Naive thymus-derived CD8-positive, alpha-beta T cell (primary cell): ENCODE data around the gene PBX2. TPM values are rescaled to one million over a fixed set of nuclear protein-coding genes. Genes with fewer than 3 reads are reported as not detected.

Source experiments
- ATAC-seq, 2 donors: fragments of 150-1000 bp; cut with Tn5 transposase in 1 of 2; sonication (Bioruptor Pico), chemical (Tn5 transposase) in 1 of 2; 1 replicate in 1 of 2; 2 replicates in 1 of 2; pipeline ENCODE4 v1.10.0; 2021; ENCODE audit warnings: mild to moderate bottlenecking in 2 of 2, moderate library complexity in 2 of 2
- POLR2A ChIA-PET: fragments of 350-600 bp; sonication (Branson Sonifier 250); formaldehyde crosslinking; loops from one replicate; lab custom pipeline; 2021; ENCODE audit warnings: antibody characterized with exemption; lab: Charles Lee
- DNase-seq, 10 donors: peaks; one replicate each; pipeline versions ENCODE4 v3.0.0 to v3.0.0-alpha.2; 2020 to 2022
- H3K27ac Mint-ChIP-seq, 10 donors: one replicate each; pipeline ENCODE4 v1.8.0; 2020 to 2022; ENCODE audit warnings: mild to moderate bottlenecking in 10 of 10, mixed read lengths in 10 of 10, moderate library complexity in 4 of 10, inconsistent platforms in 1 of 10
- H3K27me3 Mint-ChIP-seq, 5 donors: one replicate each; pipeline ENCODE4 v1.8.0; 2021 to 2022; ENCODE audit warnings: mixed read lengths in 5 of 5
- H3K36me3 Mint-ChIP-seq, 3 donors: one replicate each; pipeline ENCODE4 v1.8.0; 2020 to 2022; ENCODE audit warnings: mixed read lengths in 3 of 3, mild to moderate bottlenecking in 2 of 3, inconsistent platforms in 1 of 3
- H3K4me1 Mint-ChIP-seq, 4 donors: one replicate each; pipeline ENCODE4 v1.8.0; 2021 to 2022; ENCODE audit warnings: mixed read lengths in 4 of 4
- H3K4me3 Mint-ChIP-seq, 10 donors: one replicate each; pipeline ENCODE4 v1.8.0; 2020 to 2022; ENCODE audit warnings: mild to moderate bottlenecking in 10 of 10, mixed read lengths in 10 of 10, moderate library complexity in 6 of 10, inconsistent platforms in 1 of 10
- H3K9me3 Mint-ChIP-seq, 9 donors: one replicate each; pipeline ENCODE4 v1.8.0; 2020 to 2022; ENCODE audit warnings: mixed read lengths in 9 of 9, mild to moderate bottlenecking in 3 of 9, inconsistent platforms in 1 of 9, moderate library complexity in 1 of 9
- microRNA-seq: library from miRNA; unstranded; fragments of <30 nt; microRNA quantifications from one replicate; pipeline ENCODE4 v1.2.0, GENCODE V29; 2022; ENCODE audit warnings: borderline microRNAs expressed
- polyA plus RNA-seq, 3 donors: library from polyadenylated mRNA; unstranded; fragments of 300-500 nt; fragmentation: Illumina TruSeq; gene quantifications; one replicate each; pipeline ENCODE4 v1.2.3, GENCODE V29; 2021
- total RNA-seq, 8 experiments: library from RNA in 2 of 8; stranded (reverse) in 2 of 8; gene quantifications; one replicate each; pipeline ENCODE4 v1.2.3 and lab custom pipeline; 2021 to 2026

Gene PBX2
- total and polyA plus RNA-seq, 5 experiments from 2014 or later, result 1.6 to 174 (median 2.2) TPM

DNA sequence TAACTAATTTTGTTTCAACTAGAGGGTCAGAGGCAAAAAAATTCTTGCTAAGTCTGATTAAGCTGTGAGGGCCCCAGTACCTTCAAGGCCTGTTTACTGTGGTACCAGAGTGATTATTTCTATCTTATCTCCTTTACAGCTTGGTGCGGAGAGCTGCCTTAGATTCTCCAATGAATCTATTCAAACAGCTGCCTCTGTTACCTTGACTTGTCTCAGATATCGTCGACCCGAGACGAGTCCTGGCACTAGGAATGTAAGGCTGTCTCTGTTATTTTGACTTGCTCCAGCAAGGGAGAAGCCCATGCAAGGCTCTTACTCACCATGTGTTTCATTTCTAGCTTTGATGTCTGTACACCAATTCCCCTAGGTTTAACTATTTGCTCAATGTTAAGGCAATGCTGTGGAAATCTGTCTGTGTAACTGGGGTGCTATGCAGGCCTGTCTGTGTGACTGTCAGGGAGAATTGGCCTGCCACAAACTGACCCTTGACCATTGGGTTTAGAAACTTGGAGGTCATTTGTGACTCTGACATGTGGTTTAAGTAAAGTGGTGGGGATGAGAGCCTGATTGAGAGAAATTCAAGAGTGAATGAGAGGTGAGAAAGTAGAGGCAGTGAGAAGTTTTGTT is 49.5 kb downstream of the PBX2 start:
- Mint-ChIP-seq H3K4me3 (no peak overlapping the region), H3K27ac (no peak overlapping the region)

GRCh38 chr6:32139590-32139989 is 50.4 kb downstream of the PBX2 start:
- DNase-seq (no peak), ATAC-seq (no peak)
- Mint-ChIP-seq H3K4me3 (no peak overlapping the region), H3K4me1 (peaks cover 0 to 2% (median 0%) of the 10 kb centered on the region in 4 donors), H3K27ac (no peak overlapping the region), H3K27me3 (peaks cover 0 to 8% (median 5%) of the 10 kb centered on the region in 5 donors), H3K36me3 (no peaks in the 10 kb centered on the region), H3K9me3 (no peaks in the 10 kb centered on the region)
- POLR2A ChIA-PET, result interaction anchor here (2.0 kb wide), 1 partner anchor 10 kb away, joined by 4 read pairs; the partner anchor contains the start of gene FKBPL

More for the DNA sequence above, 49.5 kb downstream of the PBX2 start:
- DNase-seq, result peak in 1 of 10 donors; percentile 2
- H3K4me1 Mint-ChIP-seq, result peaks cover 0 to 2% (median 0%) of the 10 kb centered on the region in 4 donors
- POLR2A ChIA-PET, result interaction anchor here (0.6 to 2.0 kb wide), 2 partner anchors 10 to 1515 kb away, joined by 4 read pairs; partner anchors contain the start of gene FKBPL
- no peak for ATAC-seq
- H3K27me3 Mint-ChIP-seq, result peaks cover 0 to 8% (median 5%) of the 10 kb centered on the region in 5 donors
- no peaks in the 10 kb centered on the region for H3K36me3 Mint-ChIP-seq
- no peaks in the 10 kb centered on the region for H3K9me3 Mint-ChIP-seq

GRCh38 chr6:32137454-32137853 is 52.5 kb downstream of the PBX2 start:
- peak overlapping the region in 3 of 10 donors; percentile 1 to 19 (median 6) for H3K27ac Mint-ChIP-seq
- peaks cover 0 to 2% (median 0%) of the 10 kb centered on the region in 4 donors for H3K4me1 Mint-ChIP-seq
- DNase-seq, result no peak
- H3K4me3 Mint-ChIP-seq, result no peak overlapping the region
- POLR2A ChIA-PET, result no interaction called here
- no peaks in the 10 kb centered on the region for H3K9me3 Mint-ChIP-seq
- peaks cover 0 to 10% (median 6%) of the 10 kb centered on the region in 5 donors for H3K27me3 Mint-ChIP-seq
- no peak for ATAC-seq
- no peaks in the 10 kb centered on the region for H3K36me3 Mint-ChIP-seq

Small RNAs within 50 kb of the gene (microRNA-seq; reads per million reads assigned to microRNA genes)
- gene MIR6721, result not detected
- not detected for gene MIR6833

Other genes with a start within 250 kb of the PBX2 start
- gene CFB, start 244.1 kb downstream of the PBX2 start, total RNA-seq, result 1 to 10 TPM; 1.0 to 1.4 TPM
- under 1 TPM in 2 of 3 donors, not detected in 1; 0.22 to 0.61 TPM for gene CFB, start 244.1 kb downstream of the PBX2 start, polyA plus RNA-seq
- gene NELFE, start 231.2 kb downstream of the PBX2 start, total RNA-seq, result 10 to 100 TPM; 41.7 to 45.1 TPM
- gene NELFE, start 231.2 kb downstream of the PBX2 start, polyA plus RNA-seq, result 10 to 100 TPM; 55.9 to 68.6 (median 66.4) TPM
- 100 to 1,000 TPM; 130 to 141 TPM for gene SKIC2, start 231.0 kb downstream of the PBX2 start, total RNA-seq
- gene SKIC2, start 231.0 kb downstream of the PBX2 start, polyA plus RNA-seq, result 10 to 100 TPM; 18.1 to 19.9 (median 19.4) TPM
- 10 to 100 TPM; 36.4 to 41.0 TPM for gene DXO, start 218.1 kb downstream of the PBX2 start, total RNA-seq
- 10 to 100 TPM; 12.5 to 16.4 (median 14.5) TPM for gene DXO, start 218.1 kb downstream of the PBX2 start, polyA plus RNA-seq
- gene C4A, start 208.1 kb downstream of the PBX2 start, total RNA-seq, result 1 to 10 TPM; 5.9 to 6.0 TPM
- gene C4A, start 208.1 kb downstream of the PBX2 start, polyA plus RNA-seq, result under 1 TPM in 1 of 3 donors, not detected in 2; 0.81 TPM
- gene C4B, start 175.4 kb downstream of the PBX2 start, total RNA-seq, result 1 to 10 TPM; 7.7 to 8.7 TPM
- under 1 TPM in 1 of 3 donors, not detected in 2; 0.31 TPM for gene C4B, start 175.4 kb downstream of the PBX2 start, polyA plus RNA-seq
- 1 to 10 TPM; 1.2 to 1.8 TPM for gene CYP21A2, start 151.8 kb downstream of the PBX2 start, total RNA-seq
- not detected for gene CYP21A2, start 151.8 kb downstream of the PBX2 start, polyA plus RNA-seq
- 10 to 100 TPM; 14.5 to 17.8 TPM for gene TNXB, start 80.9 kb downstream of the PBX2 start, total RNA-seq
- under 1 TPM in 1 of 3 donors, not detected in 2; 0.13 TPM for gene TNXB, start 80.9 kb downstream of the PBX2 start, polyA plus RNA-seq
- gene ATF6B, start 62.0 kb downstream of the PBX2 start, total RNA-seq, result 100 to 1,000 TPM; 140 to 141 TPM
- gene ATF6B, start 62.0 kb downstream of the PBX2 start, polyA plus RNA-seq, result 10 to 100 TPM; 17.5 to 25.7 (median 21.4) TPM
- 1 to 10 TPM; 1.8 to 2.1 TPM for gene FKBPL, start 59.9 kb downstream of the PBX2 start, total RNA-seq
- 1 to 10 TPM in 1 of 3 donors, under 1 TPM in 2; 0.37 to 2.5 (median 0.51) TPM for gene FKBPL, start 59.9 kb downstream of the PBX2 start, polyA plus RNA-seq
- 1 to 10 TPM; 5.5 to 5.6 TPM for gene PRRT1, start 38.3 kb downstream of the PBX2 start, total RNA-seq
- gene PRRT1, start 38.3 kb downstream of the PBX2 start, polyA plus RNA-seq, result 1 to 10 TPM; 1.2 to 3.6 (median 2.8) TPM
- gene PPT2, start 36.1 kb downstream of the PBX2 start, total RNA-seq, result 10 to 100 TPM; 22.6 to 23.1 TPM
- gene PPT2, start 36.1 kb downstream of the PBX2 start, polyA plus RNA-seq, result 10 to 100 TPM; 17.3 to 20.6 (median 18.3) TPM
- 10 to 100 TPM; 29.3 to 30.1 TPM for gene EGFL8, start 25.6 kb downstream of the PBX2 start, total RNA-seq
- gene EGFL8, start 25.6 kb downstream of the PBX2 start, polyA plus RNA-seq, result under 1 TPM in 1 of 3 donors, not detected in 2; 0.61 TPM
- 10 to 100 TPM; 27.5 to 28.6 TPM for gene AGPAT1, start 14.1 kb downstream of the PBX2 start, total RNA-seq
- 10 to 100 TPM; 16.3 to 19.5 (median 19.1) TPM for gene AGPAT1, start 14.1 kb downstream of the PBX2 start, polyA plus RNA-seq
- 10 to 100 TPM; 38.6 to 40.0 TPM for gene RNF5, start 11.8 kb downstream of the PBX2 start, total RNA-seq
- 100 to 1,000 TPM; 102 to 117 (median 102) TPM for gene RNF5, start 11.8 kb downstream of the PBX2 start, polyA plus RNA-seq
- 10 to 100 TPM; 56.0 to 60.3 TPM for gene AGER, start 5.9 kb downstream of the PBX2 start, total RNA-seq
- gene AGER, start 5.9 kb downstream of the PBX2 start, polyA plus RNA-seq, result 1 to 10 TPM in 1 of 3 donors, under 1 TPM in 2; 0.09 to 1.9 (median 0.25) TPM
- 100 to 1,000 TPM; 274 to 276 TPM for gene GPSM3, start 2.4 kb upstream of the PBX2 start, total RNA-seq
- 100 to 1,000 TPM; 106 to 144 (median 138) TPM for gene GPSM3, start 2.4 kb upstream of the PBX2 start, polyA plus RNA-seq
- 1 to 10 TPM; 1.2 to 1.8 TPM for gene NOTCH4, start 33.9 kb upstream of the PBX2 start, total RNA-seq
- gene NOTCH4, start 33.9 kb upstream of the PBX2 start, polyA plus RNA-seq, result under 1 TPM; 0.22 to 0.48 (median 0.28) TPM
- not detected for gene TSBP1, start 181.7 kb upstream of the PBX2 start, total RNA-seq
- gene TSBP1, start 181.7 kb upstream of the PBX2 start, polyA plus RNA-seq, result not detected
- gene BTNL2, start 217.0 kb upstream of the PBX2 start, total RNA-seq, result not detected
- not detected for gene BTNL2, start 217.0 kb upstream of the PBX2 start, polyA plus RNA-seq
- gene HLA-DRA, start 249.7 kb upstream of the PBX2 start, total RNA-seq, result 10 to 100 TPM; 75.0 to 75.7 TPM
- 10 to 100 TPM in 2 of 3 donors, under 1 TPM in 1; 0.27 to 60.3 (median 13.2) TPM for gene HLA-DRA, start 249.7 kb upstream of the PBX2 start, polyA plus RNA-seq